ENCODE data around the gene SOHLH1.
"Not testable (repeated sequence)": the region's sequence is repeated elsewhere in the genome, so short reads cannot be mapped to it uniquely, and the experiment has no call there.

SOHLH1 gene

DNA sequence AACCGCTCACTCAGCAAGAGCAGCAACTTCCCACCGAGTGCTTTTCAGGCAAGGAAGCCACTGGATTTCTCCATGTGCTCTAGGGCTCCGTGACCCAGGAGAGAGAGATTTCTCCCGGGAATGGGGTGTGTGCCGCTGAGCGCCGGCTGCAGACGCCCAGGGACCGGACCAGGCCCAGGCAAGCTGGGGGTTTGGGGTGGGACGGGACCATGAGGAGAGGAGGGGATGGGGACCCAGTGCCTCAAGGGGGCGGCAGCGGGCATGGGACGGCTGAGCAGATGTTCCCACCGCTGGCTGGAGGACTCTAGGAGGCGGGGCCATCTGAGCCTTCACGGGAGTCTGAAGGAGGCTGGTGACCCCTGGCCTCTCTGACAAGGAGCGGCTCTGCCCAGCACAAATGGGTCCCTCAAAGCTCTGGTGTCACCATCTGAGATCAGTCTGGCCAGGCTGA, 27.7 kb downstream of the SOHLH1 start:
- no peaks in the 10 kb centered on the region for H3K36me3 ChIP-seq (replicated peaks; ENCODE audit: low read depth, low read length)
- H3K27me3 ChIP-seq (ENCODE audit: low read depth, low read length): no peaks in the 10 kb centered on the region
- H3K27ac ChIP-seq (ENCODE audit: low read length): no peak overlapping the region
- H3K79me2 ChIP-seq (ENCODE audit: low read length): no peaks in the 10 kb centered on the region
- no peaks in the 10 kb centered on the region for H3K9me3 ChIP-seq (ENCODE audit: insufficient read depth, low read length)
- no peak for TF ChIP-seq EZH2phosphoT487 (IDR thresholded peaks at IDR 0.05; ENCODE audit: low read depth)
- TF ChIP-seq, protein P1, sequence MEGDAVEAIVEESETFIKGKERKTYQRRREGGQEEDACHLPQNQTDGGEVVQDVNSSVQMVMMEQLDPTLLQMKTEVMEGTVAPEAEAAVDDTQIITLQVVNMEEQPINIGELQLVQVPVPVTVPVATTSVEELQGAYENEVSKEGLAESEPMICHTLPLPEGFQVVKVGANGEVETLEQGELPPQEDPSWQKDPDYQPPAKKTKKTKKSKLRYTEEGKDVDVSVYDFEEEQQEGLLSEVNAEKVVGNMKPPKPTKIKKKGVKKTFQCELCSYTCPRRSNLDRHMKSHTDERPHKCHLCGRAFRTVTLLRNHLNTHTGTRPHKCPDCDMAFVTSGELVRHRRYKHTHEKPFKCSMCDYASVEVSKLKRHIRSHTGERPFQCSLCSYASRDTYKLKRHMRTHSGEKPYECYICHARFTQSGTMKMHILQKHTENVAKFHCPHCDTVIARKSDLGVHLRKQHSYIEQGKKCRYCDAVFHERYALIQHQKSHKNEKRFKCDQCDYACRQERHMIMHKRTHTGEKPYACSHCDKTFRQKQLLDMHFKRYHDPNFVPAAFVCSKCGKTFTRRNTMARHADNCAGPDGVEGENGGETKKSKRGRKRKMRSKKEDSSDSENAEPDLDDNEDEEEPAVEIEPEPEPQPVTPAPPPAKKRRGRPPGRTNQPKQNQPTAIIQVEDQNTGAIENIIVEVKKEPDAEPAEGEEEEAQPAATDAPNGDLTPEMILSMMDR (IDR thresholded peaks at IDR 0.05; ENCODE audit: low read depth, low read length): no peak
- H3K4me2 ChIP-seq (ENCODE audit: low read length): no peak overlapping the region
- no peak overlapping the region for H2AFZ ChIP-seq (ENCODE audit: low read depth, low read length)
- H3K4me3 ChIP-seq (ENCODE audit: low read length): no peak overlapping the region
- no peak overlapping the region for H3K9ac ChIP-seq (ENCODE audit: low read length)
- no peaks in the 10 kb centered on the region for H3K4me1 ChIP-seq (ENCODE audit: low read length)
- no peaks in the 10 kb centered on the region for H4K20me1 ChIP-seq (ENCODE audit: insufficient read depth, low read length)

DNA sequence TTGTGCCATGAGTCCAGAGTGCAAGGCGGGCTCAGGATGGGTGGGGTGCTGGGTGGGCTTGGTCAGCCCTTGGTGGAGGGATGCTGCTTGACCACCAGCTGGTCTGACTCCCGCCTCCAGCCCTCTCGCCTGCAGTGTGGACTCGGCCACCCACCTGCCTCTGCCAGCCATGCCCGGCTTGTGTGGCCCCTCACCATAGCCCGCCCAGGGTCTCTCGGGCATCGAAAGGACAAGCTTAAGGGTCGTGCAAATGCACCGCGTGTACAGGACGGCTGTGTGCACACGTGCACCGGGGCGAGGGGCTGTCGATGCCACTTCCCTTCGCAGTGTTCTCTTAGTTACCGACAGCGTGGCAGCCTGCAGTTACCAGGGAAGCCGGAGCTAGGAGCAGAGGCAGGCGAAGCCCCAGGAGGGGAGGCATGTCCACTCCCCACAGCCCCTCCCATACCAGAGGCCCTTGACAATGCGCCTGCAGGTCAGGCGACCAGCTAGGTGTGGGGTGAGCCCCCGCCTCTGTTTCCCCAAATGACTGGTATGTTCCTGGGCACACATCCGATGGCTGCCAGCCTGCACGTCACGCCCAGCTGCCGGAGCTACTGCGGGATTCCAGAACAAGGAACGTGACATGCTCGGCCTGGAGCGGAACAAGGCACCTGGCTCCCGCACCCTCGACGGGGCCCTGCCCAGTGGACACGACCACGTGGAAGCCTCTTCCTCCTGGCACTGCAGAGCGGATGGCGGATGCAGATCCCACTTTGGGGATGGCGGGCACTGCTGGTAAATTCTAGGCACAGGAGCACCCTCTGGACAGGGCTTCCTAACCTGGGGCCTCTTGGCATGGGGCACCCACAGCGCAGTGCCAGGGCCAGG, 28.3 kb downstream of the SOHLH1 start:
- Histone ChIP-seq H3K27me3 (ENCODE audit: low read depth, low read length) (no peaks in the 10 kb centered on the region), H3K9ac (ENCODE audit: low read length) (no peak overlapping the region), H3K27ac (ENCODE audit: low read length) (no peak overlapping the region), H3K4me2 (ENCODE audit: low read length) (no peak overlapping the region), H3K4me1 (ENCODE audit: low read length) (no peaks in the 10 kb centered on the region), H3K79me2 (ENCODE audit: low read length) (no peaks in the 10 kb centered on the region), H3K36me3 (replicated peaks; ENCODE audit: low read depth, low read length) (no peaks in the 10 kb centered on the region), H2AFZ (ENCODE audit: low read depth, low read length) (no peak overlapping the region), H3K4me3 (ENCODE audit: low read length) (no peak overlapping the region), H3K9me3 (ENCODE audit: insufficient read depth, low read length) (no peaks in the 10 kb centered on the region), H4K20me1 (ENCODE audit: insufficient read depth, low read length) (no peaks in the 10 kb centered on the region)
- TF ChIP-seq, protein P1 (IDR thresholded peaks at IDR 0.05; ENCODE audit: low read depth, low read length): no peak
- no peak for TF ChIP-seq EZH2phosphoT487 (IDR thresholded peaks at IDR 0.05; ENCODE audit: low read depth)

DNA sequence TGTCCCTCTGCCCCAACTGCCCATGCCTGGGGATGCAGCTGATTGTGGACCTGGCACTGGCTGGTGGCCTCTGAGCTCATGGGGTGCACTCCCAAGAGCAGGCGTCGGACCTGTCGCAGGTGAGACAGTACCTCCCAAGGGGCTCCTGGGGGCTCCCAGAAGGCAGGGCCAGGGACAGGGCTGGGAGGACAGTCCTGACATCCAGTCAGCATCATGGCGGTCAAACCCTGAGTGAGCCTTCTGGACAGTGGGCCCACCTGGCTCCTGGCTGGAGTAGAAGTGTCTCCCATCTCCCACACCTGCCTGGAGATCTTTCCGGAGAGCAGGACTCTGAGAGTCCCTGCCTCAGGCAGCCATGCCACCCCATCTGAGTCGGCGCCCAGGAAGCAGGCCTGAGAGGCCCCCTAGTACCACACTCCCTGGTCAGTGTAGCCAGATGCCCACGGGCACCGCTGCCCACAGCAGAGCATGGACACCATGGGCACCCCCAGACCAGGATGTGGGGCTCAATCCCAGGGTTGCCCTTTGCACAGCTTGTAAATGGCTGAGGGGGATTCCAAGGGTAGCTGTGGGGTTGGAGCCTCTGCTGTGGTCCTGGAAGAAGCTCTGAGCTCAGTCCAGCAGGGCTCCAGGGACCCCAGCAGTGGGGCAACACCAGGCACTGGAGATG, 29.5 kb downstream of the SOHLH1 start:
- no peak overlapping the region for H3K4me2 ChIP-seq (ENCODE audit: low read length)
- H3K36me3 ChIP-seq (replicated peaks; ENCODE audit: low read depth, low read length): no peaks in the 10 kb centered on the region
- H3K9ac ChIP-seq (ENCODE audit: low read length): no peak overlapping the region
- no peaks in the 10 kb centered on the region for H3K4me1 ChIP-seq (ENCODE audit: low read length)
- H2AFZ ChIP-seq (ENCODE audit: low read depth, low read length): no peak overlapping the region
- H3K27me3 ChIP-seq (ENCODE audit: low read depth, low read length): no peaks in the 10 kb centered on the region
- no peak for TF ChIP-seq EZH2phosphoT487 (IDR thresholded peaks at IDR 0.05; ENCODE audit: low read depth)
- TF ChIP-seq, protein P1 (IDR thresholded peaks at IDR 0.05; ENCODE audit: low read depth, low read length): no peak
- no peaks in the 10 kb centered on the region for H3K79me2 ChIP-seq (ENCODE audit: low read length)
- H3K27ac ChIP-seq (ENCODE audit: low read length): no peak overlapping the region
- H3K9me3 ChIP-seq (ENCODE audit: insufficient read depth, low read length): no peaks in the 10 kb centered on the region
- H4K20me1 ChIP-seq (ENCODE audit: insufficient read depth, low read length): no peaks in the 10 kb centered on the region
- no peak overlapping the region for H3K4me3 ChIP-seq (ENCODE audit: low read length)

DNA sequence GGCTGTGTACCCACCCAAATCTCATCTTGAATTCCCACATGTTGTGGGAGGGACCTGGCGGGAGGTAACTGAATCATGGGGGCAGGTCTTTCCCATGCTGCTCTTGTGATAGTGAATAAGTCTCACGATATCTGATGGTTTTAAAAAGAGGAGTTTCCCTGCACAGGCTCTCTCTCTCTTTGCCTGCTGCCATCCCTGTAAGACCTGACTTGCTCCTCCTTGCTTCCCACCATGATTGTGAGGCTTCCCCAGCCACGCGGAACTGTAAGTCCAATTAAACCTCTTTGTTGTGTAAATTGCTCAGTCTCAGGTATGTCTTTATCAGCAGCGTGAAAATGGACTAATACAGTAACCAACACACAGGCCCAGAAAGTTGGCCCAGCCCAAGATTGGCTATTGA, 30.3 kb downstream of the SOHLH1 start:
- H3K36me3 ChIP-seq (replicated peaks; ENCODE audit: low read depth, low read length); H2AFZ ChIP-seq (ENCODE audit: low read depth, low read length); H3K4me3 ChIP-seq (ENCODE audit: low read length); H3K27me3 ChIP-seq (ENCODE audit: low read depth, low read length); H3K9ac ChIP-seq (ENCODE audit: low read length); H3K79me2 ChIP-seq (ENCODE audit: low read length); H3K9me3 ChIP-seq (ENCODE audit: insufficient read depth, low read length); H3K4me1 ChIP-seq (ENCODE audit: low read length); H3K4me2 ChIP-seq (ENCODE audit: low read length); H4K20me1 ChIP-seq (ENCODE audit: insufficient read depth, low read length); H3K27ac ChIP-seq (ENCODE audit: low read length): not testable (repeated sequence)
